Sigmoid colon (tissue), 7 donors: ENCODE results near the gene KLF14. TPM values are rescaled to one million over a fixed set of nuclear protein-coding genes. Genes with fewer than 3 reads are reported as not detected.
"Not testable (repeated sequence)": the region's sequence is repeated elsewhere in the genome, so short reads cannot be mapped to it uniquely, and the experiment has no call there.

ENCODE experiments used
- DNase-seq: peaks from one replicate; pipeline ENCODE4 v3.0.0-alpha.2; 2019
- H3K27ac ChIP-seq, 4 donors: fragments of 200-600 bp; sonication (generic); one replicate each; pipeline ENCODE4 v1.5.1; 2016 to 2019; ENCODE audit warnings: mild to moderate bottlenecking in 1 of 4
- H3K27me3 ChIP-seq, 3 donors: fragments of 200-600 bp; sonication (generic); one replicate each; pipeline ENCODE4 v1.5.1; 2019; ENCODE audit warnings: mild to moderate bottlenecking in 1 of 3
- H3K36me3 ChIP-seq, 4 donors: fragments of 200-600 bp; sonication (generic); one replicate each; pipeline ENCODE4 v1.5.1; 2016 to 2019
- H3K4me1 ChIP-seq, 4 donors: fragments of 200-600 bp; sonication (generic); one replicate each; pipeline ENCODE4 v1.5.1; 2017 to 2019
- H3K4me3 ChIP-seq, 4 donors: fragments of 200-600 bp; sonication (generic); one replicate each; pipeline ENCODE4 v1.5.1; 2017 to 2019; ENCODE audit warnings: mild to moderate bottlenecking in 2 of 4, moderate library complexity in 1 of 4
- H3K9me3 ChIP-seq, 4 donors: fragments of 200-600 bp in 3 of 4; sonication (generic) in 3 of 4; one replicate each; pipeline versions ENCODE4 v1.5.1 to v1.6.1; 2013 to 2019
- CTCF ChIP-seq, 4 experiments: fragments of 450-650 bp in 3 of 4; fragments of 200-600 bp in 1 of 4; IDR thresholded peaks; one replicate each; pipeline ENCODE4 v1.5.1; 2016 to 2019; ENCODE audit warnings: antibody characterized with exemption in 4 of 4, mild to moderate bottlenecking in 3 of 4, moderate library complexity in 2 of 4
- EP300 ChIP-seq, 4 donors: sonication (generic); formaldehyde crosslinking; IDR thresholded peaks; one replicate each; pipeline ENCODE4 v1.6.1; 2017; ENCODE audit warnings: antibody characterized with exemption in 4 of 4
- POLR2A ChIP-seq, 2 donors: fragments of 450-650 bp; IDR thresholded peaks; one replicate each; pipeline ENCODE4 v1.6.1; 2016; ENCODE audit warnings: antibody characterized with exemption in 2 of 2, mild to moderate bottlenecking in 2 of 2, moderate library complexity in 2 of 2
- POLR2AphosphoS5 ChIP-seq, 4 donors: sonication (generic); formaldehyde crosslinking; IDR thresholded peaks; one replicate each; pipeline ENCODE4 v1.6.1; 2017; ENCODE audit warnings: antibody characterized with exemption in 4 of 4
- WGBS, 2 donors: extraction: QIAGEN DNeasy Blood & Tissue Kit; methylation state at CpG; one replicate each; pipeline ENCODE4 v1.1.7; 2013; 5-methylcytosine and 5-hydroxymethylcytosine counted together
- intact Hi-C: fragments of 100-400 bp; cut with DNase I; formaldehyde crosslinking; loops from one replicate; pipeline ENCODE4 v1.15.1; 2023
- polyA plus RNA-seq, 3 donors: library from polyadenylated mRNA; stranded (reverse); fragments of 200-250 nt; gene quantifications; one replicate each; pipeline ENCODE4 v1.2.3, GENCODE V29; 2013
- total RNA-seq, 4 donors: library from RNA; depleted of rRNA; stranded (reverse); fragments of >200 nt; gene quantifications; one replicate each; pipeline ENCODE4 v1.1.0, GENCODE V29; 2016
- donor health status: healthy with polysubstance abuse.
- donor health status: Bipolar disorder and iron deficiency.
- donor health status: healthy.

Gene KLF14
- total RNA-seq: not detected
- polyA plus RNA-seq: under 1 TPM in 1 of 3 donors, not detected in 2; 0.03 TPM

- no peaks in the 10 kb centered on the region for H3K4me1 ChIP-seq
- TF ChIP-seq EP300 (IDR thresholded peaks at IDR 0.05): no peak
- no peak for TF ChIP-seq POLR2AphosphoS5 (IDR thresholded peaks at IDR 0.05)
- TF ChIP-seq CTCF (IDR thresholded peaks at IDR 0.05): no peak
- TF ChIP-seq POLR2A (IDR thresholded peaks at IDR 0.05): no peak
- no peak for DNase-seq
- 1% methylated on average over 100 of the region's 100 CpGs for WGBS, 2 donors
- H3K4me3 ChIP-seq: peak within 1 kb of the TSS; percentile 4 to 50 (median 40)
- H3K9me3 ChIP-seq: peaks cover 20 to 40% (median 30%) of the 10 kb centered on the region in 4 donors
- intact Hi-C loops: no loop called here
- peaks cover 19 to 92% (median 56%) of the 10 kb centered on the region in 3 donors for H3K27me3 ChIP-seq
- peak within 1 kb of the TSS in 2 of 4 donors; percentile 52 to 58 for H3K27ac ChIP-seq
- no peaks in the 10 kb centered on the region for H3K36me3 ChIP-seq
These were observed at the start of gene KLF14 for GRCh38 chr7:130733931-130734814. Gene KLF14, minus strand, starts transcription at chr7:130734207. Its CDS starts 174 bp downstream, at chr7:130734033.

DNA sequence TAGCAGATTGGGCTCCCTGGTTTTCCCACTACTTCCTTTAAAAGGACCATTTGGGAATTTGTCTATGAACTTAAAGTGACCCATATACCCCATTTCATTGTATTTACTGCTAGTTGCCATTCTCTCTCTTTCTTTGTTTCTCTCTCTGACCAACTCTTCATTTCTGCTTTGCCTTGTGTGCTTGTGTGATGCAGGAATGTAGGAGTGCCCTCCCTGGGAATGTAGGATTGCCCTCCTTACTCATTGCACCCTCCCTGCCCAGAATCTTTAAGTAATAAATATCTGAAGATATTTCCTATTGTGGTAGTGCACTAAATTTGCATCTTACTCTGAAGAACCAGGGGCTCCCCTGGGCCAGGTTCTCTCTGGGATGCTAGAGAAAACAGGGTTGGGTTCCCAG lies 47.3 kb upstream of the KLF14 start:
- H3K4me1 ChIP-seq: no peaks in the 10 kb centered on the region
- H3K36me3 ChIP-seq: no peaks in the 10 kb centered on the region
- no peaks in the 10 kb centered on the region for H3K27me3 ChIP-seq
- H3K27ac ChIP-seq: no peak overlapping the region
- no peak for DNase-seq
- peaks cover 0 to 2% (median 0%) of the 10 kb centered on the region in 4 donors for H3K9me3 ChIP-seq
- intact Hi-C loops: no loop called here
- TF ChIP-seq CTCF (IDR thresholded peaks at IDR 0.05) (no peak), EP300 (IDR thresholded peaks at IDR 0.05) (no peak)
- H3K4me3 ChIP-seq: no peak overlapping the region

DNA sequence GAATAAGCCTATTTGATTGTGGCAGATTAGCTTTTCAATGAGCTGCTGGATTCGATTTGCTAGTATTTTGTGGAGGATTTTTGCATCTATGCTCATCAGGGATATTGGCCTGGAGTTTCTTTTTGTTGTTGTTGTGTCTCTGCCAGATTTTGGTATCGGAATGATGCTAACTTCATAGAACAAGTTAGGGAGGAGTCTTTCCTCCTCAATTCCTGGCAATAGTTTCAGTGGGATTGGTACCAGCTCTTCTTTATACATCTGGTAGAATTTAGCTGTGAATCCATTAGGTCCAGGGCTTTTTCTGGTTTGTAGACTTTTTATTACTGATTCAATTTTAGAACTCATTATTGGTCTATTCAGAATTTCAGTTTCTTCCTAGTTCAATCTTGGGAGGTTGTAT lies 43.4 kb upstream of the KLF14 start:
- Histone ChIP-seq H3K27ac (no peak overlapping the region), H3K4me3 (no peak overlapping the region), H3K36me3 (no peaks in the 10 kb centered on the region), H3K4me1 (no peaks in the 10 kb centered on the region), H3K9me3 (peaks cover 0 to 2% (median 0%) of the 10 kb centered on the region in 4 donors), H3K27me3 (no peaks in the 10 kb centered on the region)
- no peak for DNase-seq
- intact Hi-C loops: no loop called here
- 84 to 90% methylated on average over 2 of the region's 2 CpGs for WGBS, 2 donors
- TF ChIP-seq EP300 (IDR thresholded peaks at IDR 0.05): no peak
- TF ChIP-seq POLR2AphosphoS5 (IDR thresholded peaks at IDR 0.05): no peak
- TF ChIP-seq CTCF (IDR thresholded peaks at IDR 0.05): no peak
- TF ChIP-seq POLR2A (IDR thresholded peaks at IDR 0.05): no peak

DNA sequence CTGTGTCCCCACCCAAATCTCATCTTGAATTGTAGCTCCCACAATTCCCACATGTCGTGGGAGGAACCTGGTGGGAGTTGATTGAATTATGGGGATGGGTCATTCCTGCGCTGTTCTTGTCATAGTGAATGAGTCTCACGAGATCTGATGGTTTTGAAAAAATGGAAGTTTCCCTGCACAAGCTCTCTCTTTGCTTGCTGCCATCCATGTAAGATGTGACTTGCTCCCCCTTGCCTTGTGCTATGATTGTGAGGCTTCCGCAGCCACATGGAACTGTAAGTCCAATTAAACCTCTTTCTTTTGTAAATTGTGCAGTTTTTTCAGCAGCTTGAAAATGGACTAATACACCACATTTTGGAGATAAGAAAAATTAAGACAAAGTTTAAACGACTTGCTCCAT lies 38.4 kb upstream of the KLF14 start:
- H3K27me3 ChIP-seq, H3K27ac ChIP-seq, H3K4me1 ChIP-seq, H3K36me3 ChIP-seq, H3K9me3 ChIP-seq, DNase-seq, intact Hi-C loops, H3K4me3 ChIP-seq: not testable (repeated sequence)
- 91 to 92% methylated on average over 5 of the region's 5 CpGs for WGBS, 2 donors

- 92 to 93% methylated on average over 1 of the region's 1 CpG for WGBS, 2 donors
- no peak for DNase-seq
These were observed 34.8 kb upstream of the KLF14 start for GRCh38 chr7:130768854-130769253.

DNA sequence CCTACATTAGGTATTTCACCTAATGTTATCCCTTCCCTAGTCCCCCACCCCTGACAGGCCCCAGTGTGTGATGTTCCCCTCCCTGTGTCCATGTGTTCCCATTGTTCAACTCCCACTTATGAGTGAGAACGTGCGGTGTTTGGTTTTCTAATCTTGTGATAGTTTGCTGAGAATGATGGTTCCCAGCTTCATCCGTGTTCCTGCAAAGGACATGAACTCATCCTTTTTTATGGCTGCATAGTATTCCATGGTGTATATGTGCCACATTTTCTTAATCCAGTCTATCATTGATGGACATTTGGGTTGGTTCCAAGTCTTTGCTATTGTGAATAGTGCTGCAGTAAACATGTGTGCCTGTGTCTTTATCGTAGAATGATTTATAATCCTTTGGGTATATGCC lies 30.6 kb upstream of the KLF14 start:
- DNase-seq, H3K27ac ChIP-seq, intact Hi-C loops, H3K27me3 ChIP-seq, H3K4me1 ChIP-seq, H3K36me3 ChIP-seq, H3K4me3 ChIP-seq, H3K9me3 ChIP-seq: not testable (repeated sequence)
- 71 to 96% methylated on average over 4 of the region's 4 CpGs for WGBS, 2 donors

More at GRCh38 chr7:130768854-130769253, 34.8 kb upstream of the KLF14 start:
- Histone ChIP-seq H3K4me3 (no peak overlapping the region), H3K9me3 (peaks cover 0 to 8% (median 3%) of the 10 kb centered on the region in 4 donors), H3K36me3 (no peaks in the 10 kb centered on the region), H3K27me3 (no peaks in the 10 kb centered on the region), H3K4me1 (no peaks in the 10 kb centered on the region), H3K27ac (no peak overlapping the region)
- intact Hi-C loops: no loop called here
- no peak for TF ChIP-seq CTCF (IDR thresholded peaks at IDR 0.05)
- no peak for TF ChIP-seq POLR2AphosphoS5 (IDR thresholded peaks at IDR 0.05)
- no peak for TF ChIP-seq EP300 (IDR thresholded peaks at IDR 0.05)
- no peak for TF ChIP-seq POLR2A (IDR thresholded peaks at IDR 0.05)
